ENCODE results near the gene TRDMT1.

The TRDMT1 gene

GRCh38 chr10:17229967-17230682, 28.7 kb upstream of the TRDMT1 start:
- DNase-seq: peak; percentile 69

GRCh38 chr10:17229717-17229966, 28.2 kb upstream of the TRDMT1 start:
- no peak for DNase-seq

- DNase-seq: peak; percentile 80
These were observed 27.7 kb upstream of the TRDMT1 start for GRCh38 chr10:17229016-17229716.

- DNase-seq: peak; percentile 84
These were observed 26.9 kb upstream of the TRDMT1 start, which contains the start of gene VIM for GRCh38 chr10:17228091-17229015. Gene VIM, plus strand, starts transcription at chr10:17228241. Its CDS starts 1,182 bp downstream, at chr10:17229423.

- no peak for DNase-seq
These were observed 26.1 kb upstream of the TRDMT1 start for GRCh38 chr10:17227367-17228090.

GRCh38 chr10:17226891-17227303, 25.4 kb upstream of the TRDMT1 start:
- no peak for DNase-seq

- no peak for DNase-seq
These were observed 24.3 kb upstream of the TRDMT1 start for GRCh38 chr10:17225808-17226207.

- no peak for DNase-seq
These were observed 20.9 kb upstream of the TRDMT1 start for GRCh38 chr10:17222329-17222728.

- DNase-seq: no peak
These were observed 19.2 kb upstream of the TRDMT1 start for GRCh38 chr10:17220652-17221100.

- DNase-seq: no peak
These were observed 17.6 kb upstream of the TRDMT1 start for GRCh38 chr10:17219024-17219423.

GRCh38 chr10:17217631-17218232, 16.3 kb upstream of the TRDMT1 start:
- DNase-seq: no peak

GRCh38 chr10:17216901-17217395, 15.5 kb upstream of the TRDMT1 start:
- DNase-seq: no peak

- DNase-seq: no peak
These were observed 14.9 kb upstream of the TRDMT1 start for GRCh38 chr10:17216217-17216900.

GRCh38 chr10:17215782-17216122, 14.3 kb upstream of the TRDMT1 start:
- no peak for DNase-seq

- no peak for DNase-seq
These were observed 13.7 kb upstream of the TRDMT1 start for GRCh38 chr10:17214971-17215781.

- no peak for DNase-seq
These were observed 13.1 kb upstream of the TRDMT1 start for GRCh38 chr10:17214526-17214925.

GRCh38 chr10:17213646-17214349, 12.3 kb upstream of the TRDMT1 start:
- no peak for DNase-seq

- no peak for DNase-seq
These were observed 11.3 kb upstream of the TRDMT1 start for GRCh38 chr10:17212802-17213221.

GRCh38 chr10:17210361-17210760, 8.9 kb upstream of the TRDMT1 start:
- no peak for DNase-seq

GRCh38 chr10:17209881-17210280, 8.4 kb upstream of the TRDMT1 start:
- no peak for DNase-seq

All from activated gamma-delta T cell (primary cell).